Measurements from ENCODE around the gene UBASH3B.

The UBASH3B gene

GRCh38 chr11:122780296-122780949, 124.9 kb downstream of the UBASH3B start:
- DNase-seq (ENCODE audit: low read depth in 2 of 2, low spot score in 1 of 2), result no peak

- DNase-seq (ENCODE audit: low read depth in 2 of 2, low spot score in 1 of 2), result peak; percentile 44 to 61
Measured at GRCh38 chr11:122781378-122782195, 126.1 kb downstream of the UBASH3B start.

GRCh38 chr11:122782222-122782621, 126.7 kb downstream of the UBASH3B start:
- DNase-seq (ENCODE audit: low read depth in 2 of 2, low spot score in 1 of 2), result no peak

GRCh38 chr11:122784325-122784955, 128.9 kb downstream of the UBASH3B start:
- no peak for DNase-seq (ENCODE audit: low read depth in 2 of 2, low spot score in 1 of 2)

- DNase-seq (ENCODE audit: low read depth in 2 of 2, low spot score in 1 of 2), result no peak
Measured at GRCh38 chr11:122785031-122785541, 129.6 kb downstream of the UBASH3B start.

- no peak for DNase-seq (ENCODE audit: low read depth in 2 of 2, low spot score in 1 of 2)
Measured at GRCh38 chr11:122786896-122787295, 131.4 kb downstream of the UBASH3B start.

- DNase-seq (ENCODE audit: low read depth in 2 of 2, low spot score in 1 of 2), result no peak
Measured at GRCh38 chr11:122788781-122789535, 133.4 kb downstream of the UBASH3B start.

- no peak for DNase-seq (ENCODE audit: low read depth in 2 of 2, low spot score in 1 of 2)
Measured at GRCh38 chr11:122789907-122790306, 134.4 kb downstream of the UBASH3B start.

- no peak for DNase-seq (ENCODE audit: low read depth in 2 of 2, low spot score in 1 of 2)
Measured at GRCh38 chr11:122791411-122791810, 135.9 kb downstream of the UBASH3B start.

GRCh38 chr11:122791836-122792235, 136.3 kb downstream of the UBASH3B start:
- no peak for DNase-seq (ENCODE audit: low read depth in 2 of 2, low spot score in 1 of 2)

GRCh38 chr11:122793515-122793914, 138.0 kb downstream of the UBASH3B start:
- DNase-seq (ENCODE audit: low read depth in 2 of 2, low spot score in 1 of 2), result no peak

- no peak for DNase-seq (ENCODE audit: low read depth in 2 of 2, low spot score in 1 of 2)
Measured at GRCh38 chr11:122795307-122795706, 139.8 kb downstream of the UBASH3B start.

GRCh38 chr11:122796128-122796717, 140.7 kb downstream of the UBASH3B start:
- peak; percentile 49 to 53 for DNase-seq (ENCODE audit: low read depth in 2 of 2, low spot score in 1 of 2)

GRCh38 chr11:122797651-122798050, 142.1 kb downstream of the UBASH3B start:
- no peak for DNase-seq (ENCODE audit: low read depth in 2 of 2, low spot score in 1 of 2)

GRCh38 chr11:122799406-122800105, 144.0 kb downstream of the UBASH3B start:
- DNase-seq (ENCODE audit: low read depth in 2 of 2, low spot score in 1 of 2), result no peak

GRCh38 chr11:122802876-122803275, 147.4 kb downstream of the UBASH3B start:
- no peak for DNase-seq (ENCODE audit: low read depth in 2 of 2, low spot score in 1 of 2)

- DNase-seq (ENCODE audit: low read depth in 2 of 2, low spot score in 1 of 2), result no peak
Measured at GRCh38 chr11:122803306-122803705, 147.8 kb downstream of the UBASH3B start.

GRCh38 chr11:122803716-122804115, 148.2 kb downstream of the UBASH3B start:
- no peak for DNase-seq (ENCODE audit: low read depth in 2 of 2, low spot score in 1 of 2)

- DNase-seq (ENCODE audit: low read depth in 2 of 2, low spot score in 1 of 2), result no peak
Measured at GRCh38 chr11:122804161-122804560, 148.6 kb downstream of the UBASH3B start.

- no peak for DNase-seq (ENCODE audit: low read depth in 2 of 2, low spot score in 1 of 2)
Measured at GRCh38 chr11:122804796-122805195, 149.3 kb downstream of the UBASH3B start.

Measured in stimulated activated CD8-positive, alpha-beta memory T cell treated with anti-CD3 and anti-CD28 coated beads, Interleukin-4, amount 100 ng/mL, for 1 hour (primary cell).